ENCODE measurements around the gene LYPD8. TPM values are rescaled to one million over a fixed set of nuclear protein-coding genes. Genes with fewer than 3 reads are reported as not detected.
"Not testable (repeated sequence)": the region's sequence is repeated elsewhere in the genome, so short reads cannot be mapped to it uniquely, and the experiment has no call there.

LYPD8 gene, protein sequence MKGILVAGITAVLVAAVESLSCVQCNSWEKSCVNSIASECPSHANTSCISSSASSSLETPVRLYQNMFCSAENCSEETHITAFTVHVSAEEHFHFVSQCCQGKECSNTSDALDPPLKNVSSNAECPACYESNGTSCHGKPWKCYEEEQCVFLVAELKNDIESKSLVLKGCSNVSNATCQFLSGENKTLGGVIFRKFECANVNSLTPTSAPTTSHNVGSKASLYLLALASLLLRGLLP
- polyA plus RNA-seq (ENCODE audit: insufficient read length): not detected

DNA sequence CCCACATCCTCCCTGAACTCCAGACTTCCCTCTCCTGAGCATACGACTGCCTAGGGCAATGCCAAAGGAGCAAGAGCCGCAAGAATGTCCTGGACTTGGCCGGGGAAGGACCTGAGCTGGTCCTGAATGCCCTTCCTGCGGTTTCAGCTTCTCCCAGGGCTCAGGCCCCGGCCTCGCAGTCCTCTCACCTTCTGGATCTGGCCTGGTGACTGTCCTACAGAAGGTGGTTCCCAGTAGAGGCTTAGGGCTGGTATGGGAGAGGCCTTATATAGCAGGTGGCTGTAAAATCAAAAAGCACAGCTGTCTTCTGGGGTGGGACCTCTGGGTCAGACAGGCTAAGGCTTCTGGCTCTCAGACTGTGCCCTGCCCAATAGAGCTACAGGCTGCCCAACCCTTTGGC, at the start of gene LYPD8:
TSS of gene LYPD8 (minus strand) at position 243 of the 400 bp plus-strand sequence. CDS start 4,678 bp downstream, outside the sequence.
- no peak for DNase-seq (ENCODE audit: low read depth)

DNA sequence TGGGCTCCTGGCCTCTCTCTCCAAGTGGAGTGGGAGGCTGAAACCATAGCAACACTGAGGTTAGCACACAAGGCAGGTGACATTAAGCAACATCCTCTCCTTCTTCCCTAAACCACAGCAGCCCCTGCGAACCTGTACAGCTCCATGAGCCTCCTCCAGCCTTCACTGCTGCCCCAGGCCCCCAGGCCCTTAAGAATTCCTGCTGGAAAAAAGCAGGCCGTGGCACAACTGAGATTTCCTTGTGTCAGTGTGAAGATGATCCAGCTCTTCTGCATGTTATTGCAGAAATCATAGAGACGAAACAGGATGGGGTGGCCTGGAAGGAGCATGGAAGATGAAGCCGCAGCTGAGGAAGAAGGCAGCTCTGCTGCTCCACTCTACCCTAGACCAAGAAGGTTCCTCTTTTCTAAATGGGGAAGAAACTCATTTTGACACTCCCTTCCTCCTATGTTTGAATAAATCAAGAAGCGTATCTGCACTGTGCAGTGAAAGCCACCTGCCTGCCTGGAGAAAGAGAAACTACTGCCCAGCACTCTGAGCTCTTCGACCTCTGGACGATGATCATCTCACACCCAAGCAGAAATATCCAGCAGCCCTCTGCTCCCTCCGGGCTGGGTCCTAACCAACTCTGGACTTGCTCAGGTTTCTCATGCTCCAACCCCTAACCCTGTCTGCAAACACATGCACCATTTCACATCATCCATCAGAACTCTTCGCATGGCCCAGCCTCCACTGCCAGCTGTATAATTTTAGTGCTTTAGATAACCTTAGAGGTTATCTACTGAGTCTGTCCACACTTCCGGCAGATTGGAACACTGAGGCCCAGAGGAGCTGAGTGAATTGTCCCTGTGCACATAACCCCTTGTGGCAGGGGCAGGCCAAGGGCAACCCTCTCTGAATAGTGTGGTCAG, 49.5 kb upstream of the LYPD8 start:
- no peak for DNase-seq (ENCODE audit: low read depth)

DNA sequence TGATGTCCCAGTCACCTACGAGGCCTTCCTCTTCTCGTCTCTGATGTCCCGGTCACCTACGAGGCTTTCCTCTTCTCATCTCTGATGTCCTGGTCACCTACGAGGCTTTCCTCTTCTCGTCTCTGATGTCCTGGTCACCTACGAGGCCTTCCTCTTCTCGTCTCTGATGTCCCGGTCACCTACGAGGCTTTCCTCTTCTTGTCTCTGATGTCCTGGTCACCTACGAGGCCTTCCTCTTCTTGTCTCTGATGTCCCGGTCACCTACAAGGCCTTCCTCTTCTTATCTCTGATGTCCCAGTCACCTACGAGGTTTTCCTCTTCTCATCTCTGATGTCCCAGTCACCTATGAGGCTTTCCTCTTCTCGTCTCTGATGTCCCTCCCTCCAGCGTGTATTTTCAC, 47.9 kb upstream of the LYPD8 start:
- DNase-seq (ENCODE audit: low read depth): not testable (repeated sequence)

DNA sequence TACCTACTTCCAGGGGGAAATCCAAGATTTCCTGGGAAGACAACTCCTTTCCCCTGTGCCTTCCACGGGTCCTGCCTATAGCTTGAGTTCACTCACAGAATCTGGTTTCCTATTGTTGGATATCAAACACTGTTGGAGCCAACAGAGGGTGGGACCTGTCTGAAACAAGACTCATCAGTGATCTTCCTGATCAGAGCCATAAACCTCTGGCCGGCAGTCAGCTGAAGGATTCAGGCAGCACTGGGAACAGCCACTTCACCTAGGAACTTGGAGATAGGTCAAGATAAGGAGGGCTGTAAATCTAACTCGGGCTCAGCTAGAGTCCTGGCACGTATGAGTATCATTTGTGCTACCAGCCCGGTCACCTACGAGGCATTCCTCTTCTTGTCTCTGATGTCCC, 46.9 kb upstream of the LYPD8 start:
- no peak for DNase-seq (ENCODE audit: low read depth)

DNA sequence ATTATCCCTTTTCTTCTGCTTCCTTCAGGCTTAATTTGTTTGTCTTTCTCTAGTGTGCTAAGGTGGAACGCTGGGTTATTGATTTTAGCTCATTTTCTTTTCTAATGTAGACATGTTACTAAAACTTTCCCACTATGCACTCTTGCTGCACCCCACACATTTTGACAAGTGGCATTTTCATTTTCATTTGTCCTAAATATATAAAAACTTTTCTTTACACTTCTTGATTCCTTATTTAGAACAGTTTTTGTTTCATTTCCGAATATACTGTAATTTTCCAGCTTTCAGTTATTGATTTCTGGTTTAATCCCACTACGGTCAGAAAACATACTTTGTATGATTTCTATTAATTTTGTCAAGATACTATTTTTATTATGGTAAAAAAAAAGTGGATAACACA, 44.9 kb upstream of the LYPD8 start:
- no peak for DNase-seq (ENCODE audit: low read depth)

DNA sequence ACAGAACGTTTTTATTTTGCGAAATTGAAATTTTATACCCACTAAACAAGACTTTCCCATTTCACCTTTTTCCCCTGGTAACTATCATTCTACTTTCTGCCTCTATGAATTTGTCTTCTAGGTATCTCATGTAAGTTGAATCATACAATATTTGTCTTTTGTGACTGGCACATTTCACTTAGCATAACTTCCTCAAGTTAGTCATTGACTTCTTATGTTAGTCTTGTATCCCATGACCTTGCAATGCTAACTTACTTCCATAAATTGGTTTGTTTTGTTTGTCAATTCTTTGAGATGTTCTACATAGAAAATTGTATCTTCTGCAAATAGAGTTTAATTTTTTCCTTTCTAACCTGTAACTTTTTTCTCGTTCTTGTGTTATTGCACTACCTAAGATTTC, 43.2 kb upstream of the LYPD8 start:
- DNase-seq (ENCODE audit: low read depth): no peak

DNA sequence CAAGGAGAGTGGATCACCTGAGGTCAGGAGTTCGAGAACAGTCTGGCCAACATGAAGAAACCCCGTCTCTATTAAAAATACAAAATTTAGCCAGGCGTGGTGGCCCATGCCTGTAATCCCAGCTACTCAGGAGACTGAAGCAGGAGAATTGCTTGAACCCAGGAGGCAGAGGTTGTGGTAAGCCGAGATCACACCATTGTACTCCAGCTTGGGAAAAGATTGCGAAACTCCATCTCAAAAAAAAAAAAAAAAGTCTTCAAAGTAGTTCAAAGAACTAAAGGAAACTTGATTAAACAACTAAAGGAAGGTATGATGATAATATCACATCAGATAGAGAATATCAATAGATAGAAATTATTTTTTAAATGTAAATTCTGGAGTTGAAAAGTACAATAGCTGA, 39.1 kb upstream of the LYPD8 start:
- DNase-seq (ENCODE audit: low read depth): not testable (repeated sequence)

DNA sequence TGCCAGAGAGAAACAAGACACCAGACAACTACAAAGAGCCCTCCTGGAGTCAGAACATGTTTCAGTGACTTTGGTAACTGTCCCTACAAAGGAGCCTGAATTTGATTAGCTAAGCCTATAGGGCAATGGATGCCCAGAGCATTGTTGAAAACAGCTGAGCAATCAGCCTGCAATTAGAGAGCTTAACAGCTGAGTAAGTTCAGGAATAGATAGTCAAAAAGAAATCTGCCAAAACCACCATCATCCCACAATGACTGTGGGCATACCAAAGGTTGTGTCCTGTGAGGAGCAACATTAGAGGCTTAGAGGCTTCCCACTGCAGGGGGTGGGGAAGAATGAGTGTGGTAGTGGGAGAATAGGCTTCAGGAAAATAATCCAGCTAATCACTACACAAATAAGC, 38.0 kb upstream of the LYPD8 start:
- DNase-seq (ENCODE audit: low read depth): no peak

DNA sequence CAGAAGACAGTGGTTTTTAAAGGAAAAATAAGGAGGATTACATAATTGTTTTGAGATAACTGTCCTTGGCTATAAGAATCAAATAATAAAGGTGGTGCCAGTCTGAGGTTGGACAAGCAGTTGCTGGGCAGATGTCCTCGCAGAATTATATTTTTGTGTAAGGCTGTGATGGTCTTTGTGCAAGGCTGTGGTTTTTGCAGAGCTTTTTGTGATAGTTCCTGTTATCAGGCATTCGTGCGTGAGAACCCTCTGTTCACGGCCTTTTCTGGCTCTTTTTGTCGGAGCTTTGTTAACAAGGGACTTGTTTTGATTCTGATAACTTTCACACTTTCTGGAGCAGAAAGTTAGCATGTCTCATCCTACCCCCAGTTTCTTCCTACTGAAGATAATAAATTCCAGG, 36.8 kb upstream of the LYPD8 start:
- no peak for DNase-seq (ENCODE audit: low read depth)

DNA sequence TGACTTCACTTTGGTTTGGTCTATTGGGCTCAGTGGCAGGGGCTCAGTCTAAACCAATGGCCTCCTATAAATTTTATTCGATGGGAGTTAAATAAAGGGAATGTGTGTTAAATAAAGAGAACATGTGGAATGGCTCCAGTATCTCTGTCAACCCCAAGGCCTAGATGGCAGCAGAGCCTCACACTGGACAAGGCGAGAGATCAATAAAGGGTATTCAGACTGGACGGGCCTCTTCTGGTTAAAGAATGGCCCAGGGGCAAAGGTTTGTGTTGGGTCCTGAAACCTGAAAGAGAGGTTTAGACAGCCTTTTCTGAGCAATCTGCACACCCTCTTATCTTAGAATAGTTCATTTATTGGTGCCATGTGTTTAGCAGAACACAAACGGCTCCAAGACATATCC, 35.5 kb upstream of the LYPD8 start:
- DNase-seq (ENCODE audit: low read depth): no peak

DNA sequence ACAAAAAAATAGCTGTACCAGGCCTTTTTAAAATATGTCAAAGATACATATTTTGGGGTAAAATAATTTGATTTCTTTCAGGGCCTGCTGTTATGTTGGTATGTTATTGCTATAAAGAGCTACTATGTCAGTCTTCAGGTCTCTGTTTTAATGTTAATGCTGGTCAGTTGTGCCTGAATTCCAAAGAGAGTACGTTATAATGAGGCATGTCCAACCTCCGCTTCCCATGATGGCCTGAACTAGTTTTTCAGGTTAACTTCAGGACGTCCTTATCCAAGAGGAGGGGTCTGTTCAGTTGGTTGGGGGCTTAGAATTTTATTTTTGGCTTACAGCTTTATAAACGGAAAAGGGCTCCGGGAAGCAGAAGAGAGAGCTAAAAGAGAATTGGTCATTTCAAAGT, 34.9 kb upstream of the LYPD8 start:
- DNase-seq (ENCODE audit: low read depth): no peak

DNA sequence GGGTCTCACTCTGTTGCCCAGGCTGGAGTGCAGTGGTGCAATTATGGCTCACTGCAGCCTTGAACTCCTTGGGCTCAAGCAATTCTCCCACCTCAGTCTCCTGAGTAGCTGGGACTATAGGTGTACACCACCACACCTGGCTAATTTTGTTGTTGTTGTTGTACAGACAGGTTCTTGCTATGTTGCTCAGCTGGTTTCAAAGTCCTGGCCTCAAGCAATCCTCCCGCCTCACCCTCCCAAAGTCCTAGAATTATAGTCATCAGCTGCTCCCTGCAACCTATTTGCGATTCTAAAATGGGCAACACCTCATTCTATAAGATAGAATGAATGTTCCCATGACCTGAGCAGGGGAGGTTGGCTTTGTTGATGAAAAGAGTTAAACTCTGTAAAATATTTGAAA, 33.8 kb upstream of the LYPD8 start:
- not testable (repeated sequence) for DNase-seq (ENCODE audit: low read depth)

DNA sequence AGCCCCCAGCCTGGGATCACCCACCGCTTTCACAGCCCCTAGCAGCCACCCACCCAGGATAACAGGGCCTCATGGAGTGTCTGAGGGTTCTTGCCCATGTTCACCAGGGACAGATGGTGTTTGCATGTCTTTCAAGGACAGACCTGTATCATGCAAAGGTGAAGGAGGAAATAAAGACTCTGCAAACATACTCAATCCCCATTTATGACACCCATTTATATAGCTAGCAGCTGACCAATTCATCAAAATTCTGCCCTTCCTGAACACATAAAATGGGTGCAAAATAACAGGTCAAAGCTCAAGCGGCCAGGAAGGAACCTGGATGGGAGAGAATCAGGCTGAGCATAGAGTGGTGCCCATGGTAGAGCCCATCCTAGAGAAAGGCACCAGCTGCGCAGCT, 32.8 kb upstream of the LYPD8 start:
- no peak for DNase-seq (ENCODE audit: low read depth)

DNA sequence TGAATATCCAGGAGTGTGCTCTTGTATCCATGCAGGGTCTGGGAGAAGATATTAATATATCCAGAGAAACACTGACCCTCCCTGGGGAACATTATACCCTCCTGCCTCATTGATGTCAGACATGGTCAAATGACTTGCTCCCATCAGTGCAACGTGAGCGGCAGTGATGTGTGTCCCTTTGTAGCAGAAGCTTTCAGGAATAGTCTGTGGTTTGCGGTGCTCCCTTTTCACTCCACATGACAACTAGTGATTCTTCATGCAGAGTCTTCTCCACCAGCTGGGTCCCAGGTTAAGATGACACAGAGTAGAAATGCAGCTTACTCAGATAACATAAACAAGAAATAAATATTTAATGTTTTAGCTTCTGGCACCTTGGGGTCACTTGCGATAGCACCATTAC, 31.9 kb upstream of the LYPD8 start:
- DNase-seq (ENCODE audit: low read depth): no peak

DNA sequence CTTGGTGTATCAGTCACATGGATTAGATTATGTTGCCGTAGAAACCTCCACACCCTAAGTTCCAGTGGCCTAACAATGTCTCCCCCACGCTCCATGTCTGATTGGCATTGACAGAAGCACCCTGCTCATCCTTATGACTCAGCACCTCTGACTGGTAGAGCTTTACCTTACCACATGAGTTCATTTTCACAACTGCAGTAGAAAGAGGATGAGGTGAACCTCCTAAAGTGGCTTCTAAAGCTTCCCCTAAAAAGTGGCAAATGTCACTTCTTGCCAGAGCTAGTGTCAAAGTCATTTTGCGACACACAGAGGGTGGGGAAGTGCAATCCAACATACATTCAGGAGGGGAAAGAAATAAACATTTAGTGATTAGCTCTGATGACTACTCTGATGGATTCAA, 30.6 kb upstream of the LYPD8 start:
- DNase-seq (ENCODE audit: low read depth): no peak

DNA sequence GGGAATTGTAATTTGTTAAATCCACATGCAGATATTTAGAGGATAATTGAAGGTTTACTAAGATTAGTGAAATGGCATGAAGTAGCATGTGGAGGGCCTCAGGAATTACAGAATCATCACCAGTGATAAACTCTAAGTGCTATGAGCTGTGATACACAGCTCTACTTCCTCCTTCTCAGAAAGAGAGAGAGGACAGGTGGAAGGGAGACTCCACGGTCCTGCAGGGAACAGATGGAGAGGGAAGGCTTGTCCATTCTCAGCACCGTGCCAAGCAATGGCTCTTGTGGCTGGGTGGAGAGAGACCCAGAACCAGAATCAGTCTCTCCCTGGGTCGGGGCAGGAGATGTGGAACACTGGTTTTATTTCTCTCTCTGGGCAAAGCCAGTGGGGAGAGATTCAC, 27.8 kb upstream of the LYPD8 start:
- DNase-seq (ENCODE audit: low read depth): no peak

DNA sequence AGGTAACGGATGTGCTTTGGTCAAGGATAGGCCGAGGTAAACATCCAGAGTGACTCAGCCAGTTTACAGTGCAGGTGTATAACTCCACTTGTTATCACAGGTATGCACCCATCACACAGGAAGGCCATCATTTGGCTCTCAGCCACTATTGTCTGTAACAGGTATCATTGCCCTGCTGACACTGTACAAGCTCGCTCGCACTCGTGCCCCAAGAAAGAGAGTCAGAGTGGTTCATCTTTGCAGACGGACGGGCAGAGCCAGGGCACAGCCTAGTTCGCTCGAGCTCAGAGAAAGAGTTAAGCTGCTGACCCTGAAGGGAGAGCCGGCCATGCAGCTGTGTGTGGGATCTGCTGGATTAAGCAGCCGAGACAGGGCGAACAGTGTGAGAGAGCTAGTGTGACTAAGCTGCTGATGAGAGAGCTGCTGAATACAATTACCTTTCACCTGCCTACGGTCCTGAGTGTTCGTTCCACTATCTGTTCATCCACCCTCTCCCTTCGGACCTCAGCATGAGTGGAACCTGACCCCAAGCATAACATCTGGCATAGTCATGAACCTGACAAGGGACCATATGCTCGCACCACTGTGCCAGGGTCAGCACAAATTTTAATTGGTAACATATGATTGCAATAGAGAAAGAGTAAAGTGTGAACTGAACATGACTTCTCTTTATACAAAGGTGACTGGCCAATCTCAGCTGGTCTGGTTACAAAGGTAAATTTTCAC, 27.0 kb upstream of the LYPD8 start:
- no peak for DNase-seq (ENCODE audit: low read depth)

DNA sequence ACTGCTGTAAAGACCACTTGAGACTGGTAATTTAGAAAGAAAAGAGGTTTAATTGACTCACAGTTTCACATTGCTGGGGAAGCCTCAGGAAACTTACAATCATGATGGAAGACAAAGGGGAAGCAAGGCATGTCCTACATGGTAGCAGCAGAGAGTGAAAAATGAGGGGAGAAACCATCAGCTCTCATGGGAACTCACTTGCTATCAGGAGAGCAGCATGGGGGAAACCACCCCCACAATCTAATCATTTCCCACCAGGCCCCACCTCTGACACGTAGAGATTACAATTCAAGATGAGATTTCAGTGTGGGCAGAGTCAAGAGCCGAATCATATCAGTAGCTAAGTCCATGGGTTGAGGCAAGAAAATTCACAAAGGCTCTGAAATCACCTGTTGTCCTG, 23.8 kb upstream of the LYPD8 start:
- no peak for DNase-seq (ENCODE audit: low read depth)

DNA sequence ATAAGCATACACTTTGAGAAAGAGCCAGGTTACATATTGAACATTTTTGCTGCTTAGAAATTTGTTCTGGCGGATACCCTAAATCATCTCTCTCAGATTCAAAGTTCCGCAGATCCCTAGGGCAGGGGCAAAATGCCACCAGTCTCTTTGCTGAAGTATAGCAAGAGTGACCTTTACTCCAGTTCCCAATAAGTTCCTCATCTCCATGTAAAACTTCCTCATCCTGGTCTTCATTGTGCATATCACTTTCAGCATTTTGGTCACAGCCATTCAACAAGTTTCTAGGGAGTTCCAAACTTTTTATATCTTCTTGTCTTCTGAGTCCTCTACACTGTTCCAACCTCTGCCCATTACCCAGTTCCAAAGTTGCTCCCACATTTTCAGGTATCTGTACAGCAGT, 23.3 kb upstream of the LYPD8 start:
- DNase-seq (ENCODE audit: low read depth): no peak

DNA sequence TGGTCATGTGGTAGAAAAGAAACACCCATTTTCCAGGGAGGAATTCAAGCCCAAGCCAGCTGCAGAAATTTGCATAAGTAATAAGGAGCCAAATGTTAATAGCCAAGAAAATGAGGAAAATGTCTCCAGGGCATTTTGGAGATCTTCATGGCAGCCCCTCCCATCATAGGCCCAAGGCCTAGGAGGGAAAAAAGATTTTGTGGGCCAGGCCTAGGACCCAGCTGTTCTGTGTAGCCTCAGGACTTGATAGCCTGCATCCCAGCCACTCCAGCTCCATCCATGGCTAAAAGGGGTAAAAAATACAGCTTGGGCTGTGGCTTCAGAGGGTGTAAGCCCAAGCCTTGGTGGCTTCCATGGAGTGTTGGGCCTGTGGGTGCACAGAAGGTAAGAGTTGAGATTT, 21.4 kb upstream of the LYPD8 start:
- no peak for DNase-seq (ENCODE audit: low read depth)

DNA sequence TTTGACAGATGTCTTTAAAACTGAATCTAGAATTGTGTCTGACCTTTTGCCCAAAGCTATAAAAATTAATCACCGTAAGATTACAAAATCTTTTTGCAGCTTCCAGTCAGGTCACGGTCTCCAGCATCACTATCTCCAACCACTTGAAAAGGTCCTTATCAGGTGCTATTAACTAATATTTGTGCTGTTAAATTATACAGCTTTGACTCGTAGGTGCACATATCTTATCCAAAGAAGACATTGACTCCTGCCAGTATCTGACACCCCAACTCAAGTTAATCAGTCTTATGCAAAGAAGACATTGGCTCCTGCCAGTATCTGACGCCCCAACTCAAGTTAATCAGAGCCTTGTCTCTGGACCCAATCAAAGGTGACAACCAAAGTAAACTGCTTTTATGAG, 19.9 kb upstream of the LYPD8 start:
- DNase-seq (ENCODE audit: low read depth): no peak

DNA sequence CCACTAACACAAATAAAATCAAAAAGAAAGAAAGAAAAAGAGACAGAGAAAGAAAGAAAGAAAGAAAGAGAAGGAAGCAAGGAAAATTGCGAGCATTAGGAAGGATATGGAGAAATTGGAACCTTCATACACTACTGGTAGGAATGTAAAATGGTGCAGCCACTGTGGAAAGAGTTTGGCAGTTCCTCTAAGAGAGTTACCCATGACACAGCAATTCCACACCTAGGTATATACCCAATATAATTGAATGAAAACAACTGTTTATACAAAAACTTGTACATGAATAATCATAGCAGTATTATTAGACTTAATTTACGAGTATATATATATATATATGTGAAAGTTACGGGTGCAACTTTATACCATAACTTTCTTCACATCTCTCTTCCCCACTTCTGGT, 4.1 kb upstream of the LYPD8 start:
- no peak for DNase-seq (ENCODE audit: low read depth)

DNA sequence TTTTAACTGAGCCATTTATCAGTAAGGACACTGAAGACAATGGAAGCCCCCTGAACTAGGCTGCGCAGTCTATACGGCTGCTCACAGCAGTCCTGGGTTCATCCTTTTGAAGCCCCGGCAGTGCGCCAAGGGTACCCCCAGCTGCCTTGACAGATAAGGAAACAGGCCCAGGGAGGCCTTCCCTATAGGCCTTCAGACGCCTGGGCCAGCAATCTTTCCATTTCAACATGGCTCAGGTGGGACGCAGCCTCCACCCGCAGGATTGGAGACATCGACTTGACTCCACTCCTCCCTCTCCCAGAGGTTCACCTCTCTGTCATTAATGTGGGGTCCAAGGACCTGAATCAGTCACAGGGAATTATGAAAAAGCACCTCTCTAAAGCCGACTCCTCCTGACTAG, 2.8 kb upstream of the LYPD8 start:
- no peak for DNase-seq (ENCODE audit: low read depth)
